GM12878 (cell line): ENCODE data around the gene PDE6D. TPM values are rescaled to one million over a fixed set of nuclear protein-coding genes. Genes with fewer than 3 reads are reported as not detected.

Source experiments
- BHLHE40 ChIP-seq, 2 experiments: fragments of 450-650 bp in 1 of 2; IDR thresholded peaks; 2 replicates each; pipeline ENCODE4 v1.6.1; 2011 to 2017; ENCODE audit warnings: low read depth in 2 of 2, borderline replicate concordance in 1 of 2, improper control_type of control experiment in 1 of 2, low read length in 1 of 2, mild to moderate bottlenecking in 1 of 2
- BRCA1 ChIP-seq: IDR thresholded peaks from 2 replicates; pipeline ENCODE4 v1.6.1; 2011; ENCODE audit warnings: low read depth, low read length, improper control_type of control experiment
- CHD4 ChIP-seq: fragments of 200-600 bp; sonication (generic); IDR thresholded peaks from 2 replicates; pipeline ENCODE4 v1.6.1; 2016; ENCODE audit warnings: mild to moderate bottlenecking
- DPF2 ChIP-seq: fragments of 450-650 bp; IDR thresholded peaks from 2 replicates; pipeline ENCODE4 v1.6.1; 2017; ENCODE audit warnings: mild to moderate bottlenecking
- E2F8 ChIP-seq: fragments of 450-650 bp; IDR thresholded peaks from 2 replicates; pipeline ENCODE4 v1.6.1; 2018; ENCODE audit warnings: mild to moderate bottlenecking, low read depth, moderate library complexity; ENCODE audit not compliant: partially characterized antibody
- EZH2 ChIP-seq: IDR thresholded peaks from 2 replicates; pipeline ENCODE4 v1.6.1; 2012; ENCODE audit warnings: low read depth, mild to moderate bottlenecking, control low read depth, inconsistent platforms, low read length, borderline replicate concordance; ENCODE audit not compliant: control insufficient read depth
- FOXK2 ChIP-seq: fragments of 450-650 bp; IDR thresholded peaks from 2 replicates; pipeline ENCODE4 v1.6.1; 2017; ENCODE audit warnings: mild to moderate bottlenecking, moderate library complexity
- GABPA ChIP-seq: IDR thresholded peaks from 2 replicates; pipeline ENCODE4 v1.6.1; 2014; ENCODE audit warnings: antibody characterized with exemption, low read depth, mild to moderate bottlenecking, inconsistent platforms
- HDAC2 ChIP-seq: fragments of 200-600 bp; sonication (generic); IDR thresholded peaks from 2 replicates; pipeline ENCODE4 v1.6.1; 2017
- JUNB ChIP-seq: IDR thresholded peaks from 2 replicates; pipeline ENCODE4 v1.6.1; 2016; ENCODE audit warnings: antibody characterized with exemption, mild to moderate bottlenecking
- KDM1A ChIP-seq: fragments of 200-600 bp; sonication (generic); IDR thresholded peaks from 2 replicates; pipeline ENCODE4 v1.6.1; 2016; ENCODE audit warnings: borderline replicate concordance
- MTA2 ChIP-seq: fragments of 450-650 bp; IDR thresholded peaks from 2 replicates; pipeline ENCODE4 v1.6.1; 2016; ENCODE audit warnings: low read depth, mild to moderate bottlenecking, moderate library complexity
- NBN ChIP-seq: fragments of 450-650 bp; IDR thresholded peaks from 2 replicates; pipeline ENCODE4 v1.6.1; 2016
- NFIC ChIP-seq: IDR thresholded peaks from 2 replicates; pipeline ENCODE4 v1.6.1; 2012; ENCODE audit warnings: low read depth, mild to moderate bottlenecking, inconsistent platforms, low read length, moderate library complexity
- NFYA ChIP-seq: IDR thresholded peaks from 2 replicates; pipeline ENCODE4 v1.6.1; 2011; ENCODE audit warnings: low read depth, mild to moderate bottlenecking, low read length, improper control_type of control experiment, borderline replicate concordance
- NR2C2 ChIP-seq: IDR thresholded peaks from 2 replicates; pipeline ENCODE4 v1.6.1; 2011; ENCODE audit warnings: borderline replicate concordance, low read depth; ENCODE audit not compliant: control insufficient read depth, insufficient read length
- POU2F2 ChIP-seq: IDR thresholded peaks from 3 replicates; pipeline ENCODE4 v1.6.1; 2011; ENCODE audit warnings: low read depth, mild to moderate bottlenecking, low read length, borderline replicate concordance
- RELB ChIP-seq: fragments of 450-650 bp; IDR thresholded peaks from 2 replicates; pipeline ENCODE4 v1.6.1; 2017; ENCODE audit warnings: low read depth, mild to moderate bottlenecking, moderate library complexity
- SIN3A ChIP-seq: IDR thresholded peaks from 2 replicates; pipeline ENCODE4 v1.6.1; 2012; ENCODE audit warnings: low read depth, low read length, improper control_type of control experiment
- SREBF1 ChIP-seq: IDR thresholded peaks from 2 replicates; pipeline ENCODE4 v1.6.1; 2012; ENCODE audit warnings: mild to moderate bottlenecking, low read length
- STAT1 ChIP-seq: fragments of 450-650 bp; conservative IDR thresholded peaks from 2 replicates; pipeline ENCODE4 v1.6.1; 2014; ENCODE audit warnings: antibody characterized with exemption, mild to moderate bottlenecking
- TCF12 ChIP-seq: IDR thresholded peaks from 2 replicates; pipeline ENCODE4 v1.6.1; 2011; ENCODE audit warnings: low read depth, mild to moderate bottlenecking, low read length
- USF1 ChIP-seq: IDR thresholded peaks from 2 replicates; pipeline ENCODE4 v1.6.1; 2011; ENCODE audit warnings: borderline replicate concordance, low read depth, mild to moderate bottlenecking, moderate library complexity, mixed read lengths, low read length; ENCODE audit not compliant: insufficient read depth; ENCODE audit errors: extremely low read length
- YBX1 ChIP-seq: fragments of 450-650 bp; IDR thresholded peaks from 2 replicates; pipeline ENCODE4 v1.6.1; 2016; ENCODE audit warnings: antibody characterized with exemption
- ZNF622 ChIP-seq: fragments of 450-650 bp; IDR thresholded peaks from 2 replicates; pipeline ENCODE4 v1.6.1; 2017; ENCODE audit warnings: mild to moderate bottlenecking, inconsistent platforms
- polyA plus RNA-seq, 11 experiments: library from polyadenylated mRNA; depleted of rRNA in 4 of 11; unstranded in 6 of 11; stranded (reverse) in 5 of 11; fragments of >200 nt; fragmentation: Nextera tagmentation in 4 of 11; fragmentation: Illumina TruSeq in 1 of 11; extraction: Ambion mirVana in 4 of 11; extraction: Trizol in 1 of 11; gene quantifications; 1 replicate in 1 of 11; 2 replicates in 10 of 11; pipeline versions ENCODE4 v1.2.1 to v1.2.3, GENCODE V29; 2011 to 2016; ENCODE audit warnings: inconsistent platforms in 2 of 11, missing spikeins in 2 of 11, low read depth in 1 of 11
- total RNA-seq, 4 experiments: library from RNA; depleted of rRNA in 3 of 4; stranded (reverse); fragments of >200 nt in 3 of 4; fragmentation: Illumina TruSeq in 1 of 4; extraction: Trizol in 1 of 4; gene quantifications; 2 replicates each; pipeline versions ENCODE4 v1.2.1 to v1.2.3, GENCODE V29; 2013 to 2021

PDE6D gene
- total and polyA plus RNA-seq, 10 of the 15 experiments (the other 5 are each of a cell fraction or from before 2014, with no cell fraction given): 8.2 to 69.4 (median 56.2) TPM

GRCh38 chr2:231720987-231721966 lies 59.8 kb downstream of the PDE6D start (continued):
- no peak for TF ChIP-seq CHD4
- TF ChIP-seq JUNB: peak; percentile 47; the same call in 1 of the 2 replicates
- TF ChIP-seq BHLHE40 (IDR thresholded peaks at IDR 0.05; ENCODE audit: borderline replicate concordance in 1 of 2, low read depth in 2 of 2, low read length in 1 of 2): peak in 1 of 2 experiments; percentile 19; a peak in 1 of 4 replicates
- TF ChIP-seq SREBF1: no peak
- TF ChIP-seq RELB: peak; percentile 58
- no peak for TF ChIP-seq STAT1
- TF ChIP-seq NFIC: no peak
- no peak for TF ChIP-seq NFYA
- TF ChIP-seq ZNF622: no peak
- no peak for TF ChIP-seq EZH2
- TF ChIP-seq E2F8: no peak
- no peak for TF ChIP-seq YBX1
- no peak for TF ChIP-seq NR2C2
- no peak for TF ChIP-seq BRCA1
- TF ChIP-seq DPF2: peak; percentile 54; the same call in 1 of the 2 replicates
- TF ChIP-seq GABPA: no peak
- TF ChIP-seq POU2F2: 0 out of 3 replicates have a peak, but pooled peaks have one; percentile 23
- TF ChIP-seq FOXK2: no peak
- no peak for TF ChIP-seq USF1
- 0 out of 2 replicates have a peak, but pooled peaks have one; percentile 56 for TF ChIP-seq TCF12
- TF ChIP-seq HDAC2: no peak
- peak; percentile 72 for TF ChIP-seq MTA2
- 0 out of 2 replicates have a peak, but pooled peaks have one; percentile 28 for TF ChIP-seq SIN3A
- TF ChIP-seq NBN: peak; percentile 74; the same call in 1 of the 2 replicates
- TF ChIP-seq KDM1A: no peak
